GM23338 (cell line): Measurements from ENCODE around the gene CDC42BPA. TPM values are rescaled to one million over a fixed set of nuclear protein-coding genes. Genes with fewer than 3 reads are reported as not detected.

Experiments
- ATAC-seq: fragments of 200-7000 bp; cut with Tn5 transposase; 3 replicates; pipeline ENCODE4 v1.9.1; 2020
- DNase-seq: peaks from one replicate; pipeline ENCODE4 v3.0.0-alpha.2; 2015; ENCODE audit warnings: low spot score
- H2AFZ ChIP-seq: fragments of 200-600 bp; sonication (generic); 2 replicates; pipeline ENCODE4 v1.8.0; 2016; ENCODE audit warnings: antibody characterized with exemption, mild to moderate bottlenecking, moderate library complexity
- H3F3A ChIP-seq: fragments of 200-600 bp; sonication (generic); replicated peaks from 2 replicates; pipeline ENCODE4 v1.8.0; 2017; ENCODE audit warnings: antibody characterized with exemption, mixed run types, low read depth
- H3K27ac ChIP-seq: fragments of 200-600 bp; sonication (generic); 2 replicates; pipeline ENCODE4 v1.6.1; 2016; ENCODE audit warnings: low read depth
- H3K27me3 ChIP-seq: fragments of 200-600 bp; sonication (generic); 2 replicates; pipeline ENCODE4 v1.8.0; 2016; ENCODE audit warnings: mild to moderate bottlenecking, mixed run types, moderate library complexity; ENCODE audit not compliant: insufficient read depth
- H3K36me3 ChIP-seq: fragments of 200-600 bp; sonication (generic); 2 replicates; pipeline ENCODE4 v1.8.0; 2016; ENCODE audit warnings: mild to moderate bottlenecking; ENCODE audit not compliant: insufficient read depth
- H3K4me1 ChIP-seq: fragments of 200-600 bp; sonication (generic); 2 replicates; pipeline ENCODE4 v1.8.0; 2016; ENCODE audit warnings: mild to moderate bottlenecking, moderate library complexity; ENCODE audit not compliant: insufficient read depth
- H3K4me2 ChIP-seq: fragments of 200-600 bp; sonication (generic); 2 replicates; pipeline ENCODE4 v1.7.1; 2017; ENCODE audit warnings: mixed run types
- H3K4me3 ChIP-seq: fragments of 200-600 bp; sonication (generic); 2 replicates; pipeline ENCODE4 v1.6.1; 2016; ENCODE audit warnings: mixed run types
- H3K79me2 ChIP-seq: fragments of 200-600 bp; sonication (generic); replicated peaks from 2 replicates; pipeline ENCODE4 v1.8.0; 2017; ENCODE audit warnings: mild to moderate bottlenecking; ENCODE audit not compliant: insufficient read depth
- H3K9me2 ChIP-seq: fragments of 200-600 bp; sonication (generic); 2 replicates; pipeline ENCODE4 v1.8.0; 2017; ENCODE audit not compliant: insufficient read depth
- H4K20me1 ChIP-seq: fragments of 200-600 bp; sonication (generic); replicated peaks from 2 replicates; pipeline ENCODE4 v1.8.0; 2017; ENCODE audit warnings: mild to moderate bottlenecking; ENCODE audit not compliant: insufficient read depth
- H3K27ac Mint-ChIP-seq: 2 replicates; pipeline ENCODE4 v1.8.0; 2020; ENCODE audit warnings: inconsistent platforms, mild to moderate bottlenecking, moderate library complexity, mixed read lengths
- H3K27me3 Mint-ChIP-seq: 3 replicates; pipeline ENCODE4 v1.8.0; 2022; ENCODE audit warnings: low read depth, mild to moderate bottlenecking, moderate library complexity, mixed read lengths, inconsistent platforms; ENCODE audit not compliant: insufficient read depth, poor library complexity
- H3K36me3 Mint-ChIP-seq: 3 replicates; pipeline ENCODE4 v1.8.0; 2021; ENCODE audit warnings: low read depth, mild to moderate bottlenecking, inconsistent platforms, moderate library complexity, mixed read lengths
- H3K4me1 Mint-ChIP-seq: 3 replicates; pipeline ENCODE4 v1.8.0; 2020; ENCODE audit warnings: mild to moderate bottlenecking, inconsistent platforms, mixed read lengths
- H3K4me3 Mint-ChIP-seq: 3 replicates; pipeline ENCODE4 v1.8.0; 2021; ENCODE audit warnings: moderate library complexity, mild to moderate bottlenecking, inconsistent platforms, mixed read lengths
- H3K9me3 Mint-ChIP-seq: 3 replicates; pipeline ENCODE4 v1.8.0; 2020; ENCODE audit warnings: moderate library complexity, mild to moderate bottlenecking, inconsistent platforms, mixed read lengths
- CTCF ChIP-seq, 2 experiments: fragments of 200-600 bp in 1 of 2; sonication (generic) in 1 of 2; conservative IDR thresholded peaks; 2 replicates each; pipeline versions ENCODE4 v1.5.1 to v1.6.1; 2016 to 2017; ENCODE audit warnings: antibody characterized with exemption in 2 of 2, low read depth in 2 of 2, mild to moderate bottlenecking in 2 of 2, moderate library complexity in 1 of 2
- EZH2 ChIP-seq: fragments of 200-600 bp; sonication (generic); IDR thresholded peaks from one replicate; pipeline ENCODE4 v1.8.0; 2017; ENCODE audit warnings: antibody characterized with exemption, mild to moderate bottlenecking, low read depth; ENCODE audit not compliant: unreplicated experiment
- EZH2phosphoT487 ChIP-seq: fragments of 200-600 bp; sonication (generic); IDR thresholded peaks from one replicate; pipeline ENCODE4 v1.8.1; 2018; ENCODE audit warnings: antibody characterized with exemption; ENCODE audit not compliant: unreplicated experiment
- JUNB ChIP-seq: IDR thresholded peaks from one replicate; pipeline ENCODE4 v1.6.1; 2016; ENCODE audit warnings: antibody characterized with exemption; ENCODE audit not compliant: unreplicated experiment
- NANOG ChIP-seq: IDR thresholded peaks from 2 replicates; pipeline ENCODE4 v1.6.1; 2016; ENCODE audit warnings: antibody characterized with exemption, borderline replicate concordance
- POLR2AphosphoS5 ChIP-seq: IDR thresholded peaks from 2 replicates; pipeline ENCODE4 v1.6.1; 2016; ENCODE audit warnings: antibody characterized with exemption, low read depth
- STAT1 ChIP-seq: IDR thresholded peaks from one replicate; pipeline ENCODE4 v1.6.1; 2016; ENCODE audit warnings: antibody characterized with exemption; ENCODE audit not compliant: unreplicated experiment
- ZNF114 ChIP-seq: fragments of 250-450 bp; sonication (Bioruptor Pico); IDR thresholded peaks from 2 replicates; pipeline ENCODE4 v1.5.0; 2020; ENCODE audit warnings: mild to moderate bottlenecking, moderate library complexity
- ZNF331 ChIP-seq: fragments of 250-450 bp; sonication (Bioruptor Pico); IDR thresholded peaks from 2 replicates; pipeline ENCODE4 v1.5.0; 2020; ENCODE audit warnings: low read depth, mild to moderate bottlenecking, moderate library complexity
- ZNF462 ChIP-seq: fragments of 250-450 bp; sonication (Bioruptor Pico); IDR thresholded peaks from 2 replicates; pipeline ENCODE4 v1.5.0; 2020; ENCODE audit warnings: mild to moderate bottlenecking, moderate library complexity
- polyA plus RNA-seq: library from polyadenylated mRNA; unstranded; fragments of >200 nt; fragmentation: Nextera tagmentation; extraction: Ambion mirVana; gene quantifications from 2 replicates; pipeline ENCODE4 v1.2.1, GENCODE V29; 2016
- total RNA-seq: library from RNA; depleted of rRNA; stranded (reverse); fragments of >200 nt; shearing (Covaris generic); gene quantifications from 2 replicates; pipeline ENCODE4 v1.2.3, GENCODE V29; 2014
- TF ChIP-seq, protein P1 (sequence below): IDR thresholded peaks from one replicate; pipeline ENCODE4 v1.6.1; 2018; ENCODE audit warnings: antibody characterized with exemption; ENCODE audit not compliant: unreplicated experiment

CDC42BPA gene
- total and polyA plus RNA-seq, 2 experiments from 2014 or later = 17.7 to 40.1 TPM

DNA sequence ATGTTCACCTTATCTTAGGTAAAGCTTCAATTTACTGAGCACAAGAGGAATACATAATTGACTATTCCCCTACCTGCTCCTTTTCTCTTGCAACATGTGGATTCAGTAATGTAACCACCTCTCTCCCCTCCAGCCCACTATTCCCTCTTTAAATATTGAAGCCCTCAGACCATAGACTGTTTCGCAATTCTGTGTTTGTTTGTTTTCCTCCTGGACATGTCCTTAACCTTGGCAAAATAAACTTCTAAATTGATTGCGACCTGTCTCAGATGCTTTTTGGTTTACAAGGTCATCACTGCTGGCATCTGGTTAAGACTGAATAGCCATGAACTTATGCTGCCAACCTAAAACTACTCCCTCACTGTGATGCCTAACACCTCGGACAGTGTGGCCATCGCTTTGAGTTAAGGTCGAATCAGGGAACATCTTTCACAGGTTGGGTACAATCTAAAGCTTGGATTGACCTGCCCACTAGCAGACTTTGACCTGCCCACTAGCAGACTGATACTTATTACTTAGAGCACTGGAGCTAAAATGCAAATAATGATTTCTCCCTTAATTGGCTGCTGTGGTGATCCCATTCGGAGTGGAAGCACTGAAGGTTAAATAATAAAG, 10.2 kb upstream of the CDC42BPA start (continued):
- no peak for TF ChIP-seq CTCF (conservative IDR thresholded peaks at IDR 0.05; ENCODE audit: low read depth in 2 of 2)
- no peak for TF ChIP-seq EZH2phosphoT487
- no peak for TF ChIP-seq ZNF331
- TF ChIP-seq STAT1 = no peak
- no peak for TF ChIP-seq ZNF114 (CRISPR knock-in tag)
- TF ChIP-seq JUNB = no peak
- TF ChIP-seq EZH2 = no peak
- TF ChIP-seq, protein P1, sequence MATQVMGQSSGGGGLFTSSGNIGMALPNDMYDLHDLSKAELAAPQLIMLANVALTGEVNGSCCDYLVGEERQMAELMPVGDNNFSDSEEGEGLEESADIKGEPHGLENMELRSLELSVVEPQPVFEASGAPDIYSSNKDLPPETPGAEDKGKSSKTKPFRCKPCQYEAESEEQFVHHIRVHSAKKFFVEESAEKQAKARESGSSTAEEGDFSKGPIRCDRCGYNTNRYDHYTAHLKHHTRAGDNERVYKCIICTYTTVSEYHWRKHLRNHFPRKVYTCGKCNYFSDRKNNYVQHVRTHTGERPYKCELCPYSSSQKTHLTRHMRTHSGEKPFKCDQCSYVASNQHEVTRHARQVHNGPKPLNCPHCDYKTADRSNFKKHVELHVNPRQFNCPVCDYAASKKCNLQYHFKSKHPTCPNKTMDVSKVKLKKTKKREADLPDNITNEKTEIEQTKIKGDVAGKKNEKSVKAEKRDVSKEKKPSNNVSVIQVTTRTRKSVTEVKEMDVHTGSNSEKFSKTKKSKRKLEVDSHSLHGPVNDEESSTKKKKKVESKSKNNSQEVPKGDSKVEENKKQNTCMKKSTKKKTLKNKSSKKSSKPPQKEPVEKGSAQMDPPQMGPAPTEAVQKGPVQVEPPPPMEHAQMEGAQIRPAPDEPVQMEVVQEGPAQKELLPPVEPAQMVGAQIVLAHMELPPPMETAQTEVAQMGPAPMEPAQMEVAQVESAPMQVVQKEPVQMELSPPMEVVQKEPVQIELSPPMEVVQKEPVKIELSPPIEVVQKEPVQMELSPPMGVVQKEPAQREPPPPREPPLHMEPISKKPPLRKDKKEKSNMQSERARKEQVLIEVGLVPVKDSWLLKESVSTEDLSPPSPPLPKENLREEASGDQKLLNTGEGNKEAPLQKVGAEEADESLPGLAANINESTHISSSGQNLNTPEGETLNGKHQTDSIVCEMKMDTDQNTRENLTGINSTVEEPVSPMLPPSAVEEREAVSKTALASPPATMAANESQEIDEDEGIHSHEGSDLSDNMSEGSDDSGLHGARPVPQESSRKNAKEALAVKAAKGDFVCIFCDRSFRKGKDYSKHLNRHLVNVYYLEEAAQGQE = no peak

- H2AFZ ChIP-seq = no peak overlapping the region
- no peaks in the 10 kb centered on the region for H3K9me3 Mint-ChIP-seq
- no peak for TF ChIP-seq STAT1
- no peak for TF ChIP-seq EZH2
- no peak for TF ChIP-seq ZNF114 (CRISPR knock-in tag)
- TF ChIP-seq POLR2AphosphoS5 = no peak
- TF ChIP-seq ZNF462 (CRISPR knock-in tag) = no peak
- no peak for TF ChIP-seq CTCF (conservative IDR thresholded peaks at IDR 0.05; ENCODE audit: low read depth in 2 of 2)
- TF ChIP-seq NANOG = no peak
These were observed 6.9 kb upstream of the CDC42BPA start for GRCh38 chr1:227325156-227325555.

More at GRCh38 chr1:227325156-227325555, 6.9 kb upstream of the CDC42BPA start:
- Histone ChIP-seq H3K79me2 (no peaks in the 10 kb centered on the region), H3K9me2 (no peaks in the 10 kb centered on the region), H3K4me1 (peaks cover 8% of the 10 kb centered on the region; the same call in 1 of the 2 replicates), H3K4me3 (no peak overlapping the region), H3K27ac (no peak overlapping the region), H3K27me3 (no peaks in the 10 kb centered on the region), H3K4me2 (no peak overlapping the region), H3F3A (no peaks in the 10 kb centered on the region), H3K36me3 (no peaks in the 10 kb centered on the region), H4K20me1 (no peaks in the 10 kb centered on the region)
- DNase-seq = no peak
- Mint-ChIP-seq H3K27me3 (peaks cover 10% of the 10 kb centered on the region), H3K4me3 (no peak overlapping the region), H3K36me3 (no peaks in the 10 kb centered on the region), H3K4me1 (peaks cover 30% of the 10 kb centered on the region), H3K27ac (no peak overlapping the region)
- no peak for ATAC-seq
